NCI-H128 (cell line): ENCODE results near the gene IWS1.
"Not testable (repeated sequence)": the region's sequence is repeated elsewhere in the genome, so short reads cannot be mapped to it uniquely, and the experiment has no call there.

ENCODE experiments used
- DNase-seq: peaks from one replicate; lab custom pipeline; 2025; ENCODE audit not compliant: unreplicated experiment; lab: John Stamatoyannopoulos, UW

The IWS1 gene

DNA sequence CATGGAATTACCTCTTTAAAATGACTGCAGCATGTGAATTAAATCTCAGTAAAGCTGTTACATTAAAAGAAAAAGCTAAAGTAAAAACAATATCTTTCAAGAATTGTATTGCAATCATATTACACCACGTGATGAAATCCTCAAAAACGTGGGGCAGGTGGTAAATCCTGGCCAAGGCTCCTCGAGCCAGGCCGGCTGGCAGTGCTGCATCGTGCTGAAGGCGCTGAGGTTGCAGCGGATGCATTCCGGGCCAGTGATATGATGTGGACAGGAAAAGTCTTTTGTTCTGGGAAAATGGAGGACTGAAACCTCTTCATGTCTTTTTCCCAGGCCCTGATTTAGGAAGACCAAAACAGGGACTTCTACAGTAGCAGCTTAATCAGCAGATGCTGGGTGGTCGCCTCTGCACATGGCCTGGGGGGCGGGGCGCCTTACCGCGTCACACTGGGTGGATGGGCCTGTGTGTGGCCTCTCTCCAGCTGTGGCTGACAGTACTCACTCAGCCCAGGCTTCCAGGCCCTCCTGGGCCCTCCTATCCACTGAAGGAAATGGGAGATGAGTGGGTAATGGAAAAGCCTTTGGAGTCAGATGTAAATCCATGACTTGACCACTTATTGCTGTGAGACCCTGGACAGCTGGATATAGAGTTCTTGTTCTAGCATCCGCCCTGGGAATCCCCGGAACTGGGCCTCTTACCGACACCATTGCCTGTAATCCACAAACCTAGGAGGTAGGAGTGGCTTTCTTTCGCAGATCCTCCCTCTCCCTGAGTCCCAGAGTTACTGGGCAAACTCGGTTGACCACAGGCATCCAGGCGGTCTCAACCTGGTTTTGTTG lies 62.9 kb downstream of the IWS1 start:
- DNase-seq: no peak

DNA sequence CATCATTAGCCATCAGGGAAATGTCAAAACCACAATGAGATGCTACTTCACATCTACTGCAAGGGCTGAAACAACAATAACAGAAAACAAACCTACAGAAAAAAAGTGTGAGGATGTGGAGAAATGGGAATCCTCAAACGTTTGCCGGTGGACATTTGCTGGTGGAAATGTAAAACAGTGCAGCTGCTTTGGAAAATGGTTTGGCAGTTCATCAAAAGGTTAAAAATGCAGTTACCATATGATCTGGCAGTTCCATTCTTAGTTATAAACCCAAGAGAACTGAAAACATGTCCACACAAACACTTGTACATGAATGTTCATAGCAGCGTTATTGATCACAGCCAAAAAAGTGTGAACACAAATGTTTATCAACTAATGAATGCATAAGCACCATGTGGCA lies 63.8 kb downstream of the IWS1 start:
- no peak for DNase-seq

DNA sequence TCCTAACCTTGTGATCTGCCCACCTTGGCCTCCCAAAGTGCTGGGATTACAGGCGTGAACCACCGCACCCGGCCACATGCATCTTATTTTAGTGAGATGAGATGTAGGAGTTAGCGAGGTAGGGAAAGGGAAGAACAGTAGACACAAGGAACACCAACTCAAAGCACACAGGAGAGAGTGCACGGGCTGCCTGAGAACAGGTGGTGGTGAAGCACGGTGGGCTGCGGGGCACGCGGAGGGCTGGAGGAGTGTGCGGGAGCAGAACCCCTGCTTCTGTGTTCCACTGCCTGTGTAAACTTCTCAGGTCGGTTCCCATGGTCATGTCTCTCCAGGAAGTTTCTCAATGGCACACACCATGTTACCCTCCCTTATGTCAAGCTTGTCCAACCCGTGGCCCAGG lies 69.3 kb downstream of the IWS1 start:
- no peak for DNase-seq

DNA sequence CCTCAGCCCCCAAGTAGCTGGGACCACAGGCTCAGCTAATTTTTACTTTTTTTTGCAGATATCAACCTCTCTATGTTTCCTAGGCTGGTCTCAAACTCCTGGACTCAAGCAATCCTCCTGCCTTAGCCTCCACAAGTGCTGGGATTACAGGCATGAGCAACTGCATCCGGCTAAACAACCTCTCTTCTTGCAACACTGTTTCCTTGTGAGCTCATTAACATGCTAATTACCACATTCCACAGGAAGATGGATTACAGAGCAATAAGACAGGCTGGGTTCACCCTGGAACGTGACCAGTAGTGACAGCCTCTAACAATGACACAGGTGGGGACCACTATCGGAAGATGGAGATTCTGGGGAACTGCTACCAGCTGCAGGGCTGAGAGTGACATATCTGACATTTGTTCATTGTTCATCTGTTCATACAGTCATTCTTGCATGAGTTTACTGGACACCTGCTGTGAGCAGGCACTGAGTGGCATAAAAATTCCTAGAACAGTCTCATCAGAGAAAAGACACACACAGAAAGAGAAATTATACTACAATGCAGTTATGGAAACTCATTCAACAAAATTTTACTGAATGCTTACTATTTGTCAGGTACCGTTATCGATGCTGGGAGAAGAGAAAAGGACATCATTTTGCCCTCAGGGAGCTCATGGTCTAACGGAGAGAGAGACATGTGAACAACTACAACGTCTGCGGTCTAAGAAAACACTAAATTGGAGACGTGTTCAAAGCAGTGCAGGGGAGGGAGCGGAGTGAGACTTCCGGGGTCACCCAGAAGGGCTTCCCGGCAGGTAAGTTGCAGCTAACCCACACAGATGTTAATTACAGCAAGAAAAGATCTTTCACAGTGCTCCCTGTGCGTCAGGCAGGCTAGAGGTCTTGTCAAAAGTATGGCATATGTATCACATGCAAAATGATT lies 70.5 kb downstream of the IWS1 start:
- no peak for DNase-seq

GRCh38 chr2:127454595-127455565 lies 71.4 kb downstream of the IWS1 start:
- DNase-seq: no peak

GRCh38 chr2:127453392-127454171 lies 72.7 kb downstream of the IWS1 start:
- DNase-seq: no peak

- no peak for DNase-seq
Measured at GRCh38 chr2:127453013-127453391, 73.3 kb downstream of the IWS1 start.

- DNase-seq: not testable (repeated sequence)
Measured at GRCh38 chr2:127452423-127452822, 73.9 kb downstream of the IWS1 start.

DNA sequence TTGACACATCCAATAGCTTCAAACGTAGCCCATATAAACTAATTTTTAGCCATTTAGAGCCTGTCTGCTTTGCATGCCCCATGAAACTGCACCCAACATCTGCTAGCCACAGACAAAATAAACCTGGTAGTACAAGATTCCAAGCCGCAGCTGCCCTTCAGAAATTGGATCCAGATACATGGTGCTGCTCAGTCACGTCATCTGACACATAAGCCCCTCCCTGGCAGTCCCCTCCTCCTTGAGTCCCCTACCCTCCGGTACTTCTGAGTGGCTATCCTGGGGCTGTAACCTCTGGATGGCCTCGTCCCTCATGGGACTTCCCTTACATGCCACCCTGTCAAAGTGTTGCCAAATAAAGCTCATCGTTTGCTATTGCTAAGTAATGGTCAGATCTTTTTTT lies 74.3 kb downstream of the IWS1 start:
- no peak for DNase-seq

DNA sequence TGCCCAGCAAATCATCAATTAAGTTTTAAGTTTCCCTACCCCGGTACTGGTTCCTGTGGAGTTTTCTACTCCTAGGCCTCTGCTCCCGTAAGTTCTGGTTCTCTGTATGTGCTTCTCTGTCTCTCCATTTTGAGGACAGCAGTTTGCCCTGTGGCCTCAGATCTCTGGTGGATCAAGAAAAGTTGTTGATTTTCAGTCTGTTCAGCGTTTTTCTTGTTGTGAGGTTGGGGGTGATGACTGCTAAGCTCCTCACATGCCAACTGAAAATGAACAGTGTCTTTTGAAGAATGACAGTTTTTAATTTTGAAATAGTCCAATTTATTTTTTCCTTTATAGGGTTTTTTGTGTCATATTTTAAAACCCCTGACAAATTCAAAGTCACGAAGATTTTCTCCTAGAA lies 76.4 kb downstream of the IWS1 start:
- no peak for DNase-seq

GRCh38 chr2:127449414-127449813 lies 76.9 kb downstream of the IWS1 start:
- DNase-seq: no peak

DNA sequence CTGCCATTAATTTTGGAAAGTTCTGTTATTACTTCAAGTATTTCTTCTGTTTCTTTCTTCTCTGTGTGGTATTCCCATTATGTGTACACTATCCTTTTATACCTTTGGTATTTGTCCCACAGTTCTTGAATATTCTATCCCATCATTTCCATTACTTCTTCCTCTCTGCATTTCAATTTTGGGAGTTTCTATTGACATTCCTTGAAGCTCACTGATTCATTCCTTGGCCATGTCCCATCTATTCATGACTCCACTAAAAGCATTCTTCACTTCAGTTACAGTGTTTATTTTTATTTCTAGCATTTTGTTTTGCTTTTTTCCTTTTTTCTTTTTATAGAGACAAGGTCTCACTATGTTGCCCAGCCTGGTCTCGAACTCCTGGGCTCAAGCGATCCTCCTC lies 77.8 kb downstream of the IWS1 start:
- no peak for DNase-seq

DNA sequence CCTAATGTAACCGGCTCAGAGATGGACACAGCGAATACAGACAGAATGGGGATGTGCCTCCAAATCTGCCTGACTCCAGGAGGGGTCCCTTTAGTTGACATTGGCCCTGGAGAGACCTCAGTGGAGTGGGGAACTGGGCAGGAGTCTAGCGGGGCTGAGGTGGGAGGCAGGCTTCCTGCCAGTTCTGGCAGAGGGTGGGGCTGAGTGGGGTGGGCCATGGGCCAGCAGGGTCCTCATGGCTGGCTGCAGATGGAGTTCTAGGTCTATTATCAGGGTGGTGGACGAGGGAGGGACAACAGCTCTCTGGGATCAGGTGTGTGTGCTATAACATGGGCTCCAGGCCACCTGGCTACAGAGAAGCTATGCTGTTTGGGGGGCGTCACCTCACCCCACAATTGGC lies 86.9 kb downstream of the IWS1 start:
- DNase-seq: no peak

DNA sequence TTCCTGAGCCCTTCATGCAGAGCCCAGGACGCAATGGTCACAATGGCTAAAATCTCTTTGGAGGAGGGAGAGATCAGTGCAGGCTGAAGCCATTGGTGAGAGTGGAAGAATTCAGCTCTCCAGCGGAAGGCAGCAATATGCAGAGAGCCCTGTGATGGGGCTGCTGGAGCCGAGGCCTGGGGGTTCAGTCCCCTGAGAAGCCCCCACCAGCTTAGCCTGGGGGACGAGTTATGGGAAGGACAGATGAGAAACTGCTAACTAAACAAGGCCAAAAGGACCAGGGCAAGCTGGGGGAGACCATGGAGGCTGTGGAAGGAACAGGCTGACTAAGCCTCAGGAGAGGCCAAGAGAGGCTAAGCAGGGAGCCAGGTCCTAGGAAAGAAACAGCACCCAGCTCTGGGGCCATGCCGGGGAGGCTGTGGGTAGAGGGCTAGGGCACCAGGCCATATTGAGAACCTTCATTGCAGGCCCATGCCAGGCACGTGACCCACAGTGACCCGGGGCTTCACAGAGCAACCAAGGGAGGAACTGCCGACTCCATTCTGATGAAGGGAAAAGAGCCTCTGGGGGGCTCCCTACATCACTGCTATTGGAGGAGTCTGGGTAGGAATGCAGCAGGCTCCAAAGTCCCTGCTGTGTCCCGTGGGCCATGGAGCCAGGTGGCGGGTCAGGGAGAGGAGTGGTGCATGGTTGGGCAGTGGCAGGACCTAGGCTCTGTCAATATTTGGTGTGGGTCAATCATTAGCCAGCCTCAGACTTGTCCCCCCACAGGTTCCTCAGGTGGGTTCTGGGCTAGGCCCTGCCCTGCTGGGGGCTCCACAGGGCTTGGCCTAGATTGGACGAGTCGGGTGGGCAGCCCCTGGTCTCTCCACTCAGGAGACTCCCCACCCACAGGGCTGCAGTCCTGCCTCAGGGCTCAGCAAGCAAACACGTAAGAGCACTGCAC lies 88.2 kb downstream of the IWS1 start:
- DNase-seq: no peak

- no peak for DNase-seq
Measured at GRCh38 chr2:127437056-127437455, 89.2 kb downstream of the IWS1 start.

- DNase-seq: no peak
Measured at GRCh38 chr2:127434515-127434914, 91.8 kb downstream of the IWS1 start.

GRCh38 chr2:127431408-127432023 lies 94.8 kb downstream of the IWS1 start:
- no peak for DNase-seq
